ENCODE results near the gene MOB1B. TPM values are rescaled to one million over a fixed set of nuclear protein-coding genes. Genes with fewer than 3 reads are reported as not detected.

MOB1B gene
- total RNA-seq, 1 experiment from 2014 or later, result 33.2 TPM

DNA sequence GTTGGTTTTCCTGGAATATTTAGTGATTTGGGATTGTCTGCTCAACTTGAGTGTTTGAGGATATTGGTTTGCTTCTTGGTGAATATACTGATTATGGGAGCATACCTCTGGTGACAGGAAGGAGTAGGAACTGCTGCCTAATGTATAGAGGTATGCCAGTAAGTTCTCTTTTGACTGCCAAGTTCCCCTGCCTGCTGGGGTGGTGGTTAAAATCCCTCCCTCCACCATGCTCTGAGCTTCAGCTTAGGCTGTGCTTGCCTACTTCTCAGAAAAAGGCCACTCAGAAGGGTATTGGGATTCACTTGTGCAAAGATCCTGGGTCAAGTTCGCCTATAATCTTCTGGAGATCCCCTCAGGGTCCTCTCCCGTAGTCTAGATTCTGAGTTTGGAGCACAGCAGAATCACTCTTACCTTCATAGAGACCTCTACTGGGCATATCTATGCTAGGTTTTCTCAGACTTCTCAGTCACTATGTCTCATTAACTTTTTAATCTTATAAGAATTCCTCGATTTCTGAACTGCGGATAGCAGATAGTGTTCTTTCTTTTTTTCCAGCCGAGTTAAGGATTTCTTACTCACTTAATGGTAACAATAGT lies 46.6 kb downstream of the MOB1B start:
- POLR2A ChIA-PET, result no interaction called here
- Histone ChIP-seq H3K27me3 (ENCODE audit: insufficient read depth, low read length) (no peaks in the 10 kb centered on the region), H3K4me1 (ENCODE audit: control insufficient read depth in 1 of 2, insufficient read depth in 2 of 2, low read length in 2 of 2) (no peaks in the 10 kb centered on the region), H3K4me2 (ENCODE audit: low read length) (no peak overlapping the region), H3K9me3 (ENCODE audit: control insufficient read depth in 1 of 2, insufficient read depth in 1 of 2, low read depth in 1 of 2, low read length in 2 of 2) (no peaks in the 10 kb centered on the region), H3K4me3 (replicated peaks in 1 of 2; ENCODE audit: low read depth in 1 of 2, low read length in 2 of 2) (no peak overlapping the region), H4K20me1 (ENCODE audit: insufficient read depth) (no peaks in the 10 kb centered on the region), H2AFZ (ENCODE audit: low read depth, low read length, poor library complexity, severe bottlenecking) (no peak overlapping the region), H3K79me2 (ENCODE audit: insufficient read depth, low read length) (peaks cover 33% of the 10 kb centered on the region), H3K27ac (ENCODE audit: low read depth, low read length) (no peak overlapping the region), H3K9ac (ENCODE audit: low read length) (no peak overlapping the region), H3K36me3 (ENCODE audit: control insufficient read depth in 1 of 2, insufficient read depth in 2 of 2, low read length in 2 of 2) (no peaks in the 10 kb centered on the region), H3K9me2 (ENCODE audit: insufficient read depth) (no peaks in the 10 kb centered on the region)
- intact Hi-C loops (cut with micrococcal nuclease), result no loop called here
- no peak for DNase-seq (ENCODE audit: low read depth, low spot score)
- RAD21 ChIA-PET (ENCODE audit: low non-redundant PET in 1 of 2, low total read pairs in 2 of 2, uncharacterized antibody in 2 of 2, unreplicated experiment in 2 of 2), result no interaction called here
- BruUV-seq (replicated peaks), result no TSS peak
- TF ChIP-seq SP1 (IDR thresholded peaks at IDR 0.05; ENCODE audit: low read depth) (no peak), RAD21 (IDR thresholded peaks at IDR 0.05; ENCODE audit: low read depth) (peak; percentile 8; the same call in 1 of the 2 replicates)
- TF ChIP-seq, protein P1, sequence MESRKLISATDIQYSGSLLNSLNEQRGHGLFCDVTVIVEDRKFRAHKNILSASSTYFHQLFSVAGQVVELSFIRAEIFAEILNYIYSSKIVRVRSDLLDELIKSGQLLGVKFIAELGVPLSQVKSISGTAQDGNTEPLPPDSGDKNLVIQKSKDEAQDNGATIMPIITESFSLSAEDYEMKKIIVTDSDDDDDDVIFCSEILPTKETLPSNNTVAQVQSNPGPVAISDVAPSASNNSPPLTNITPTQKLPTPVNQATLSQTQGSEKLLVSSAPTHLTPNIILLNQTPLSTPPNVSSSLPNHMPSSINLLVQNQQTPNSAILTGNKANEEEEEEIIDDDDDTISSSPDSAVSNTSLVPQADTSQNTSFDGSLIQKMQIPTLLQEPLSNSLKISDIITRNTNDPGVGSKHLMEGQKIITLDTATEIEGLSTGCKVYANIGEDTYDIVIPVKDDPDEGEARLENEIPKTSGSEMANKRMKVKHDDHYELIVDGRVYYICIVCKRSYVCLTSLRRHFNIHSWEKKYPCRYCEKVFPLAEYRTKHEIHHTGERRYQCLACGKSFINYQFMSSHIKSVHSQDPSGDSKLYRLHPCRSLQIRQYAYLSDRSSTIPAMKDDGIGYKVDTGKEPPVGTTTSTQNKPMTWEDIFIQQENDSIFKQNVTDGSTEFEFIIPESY (IDR thresholded peaks at IDR 0.05; ENCODE audit: extremely low read depth, insufficient replicate concordance, low read length), result no peak
- CTCF ChIA-PET, result no interaction called here
- no peak for ATAC-seq

DNA sequence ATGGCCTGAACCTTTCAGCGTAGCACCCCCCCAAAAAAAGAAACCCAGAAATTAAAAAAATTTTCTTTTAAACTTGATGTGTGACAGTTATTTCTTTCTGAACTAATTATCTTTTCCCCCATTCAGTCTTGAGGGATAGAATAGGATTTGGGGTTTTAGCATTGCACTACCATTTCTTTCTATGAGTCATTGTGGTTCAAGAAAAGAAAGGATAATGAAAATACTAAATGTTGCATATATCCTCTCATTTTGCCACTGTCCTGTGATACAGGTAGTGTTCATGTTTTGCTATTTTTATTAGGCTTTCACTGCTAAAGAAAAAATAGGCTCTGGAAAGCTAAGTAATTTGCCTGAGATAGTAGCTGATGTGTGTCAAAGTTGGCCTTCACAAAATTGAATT lies 51.9 kb downstream of the MOB1B start:
- CTCF ChIA-PET, result no interaction called here
- no peak overlapping the region for H2AFZ ChIP-seq (ENCODE audit: low read depth, low read length, poor library complexity, severe bottlenecking)
- ATAC-seq, result no peak
- no peak overlapping the region for H3K4me2 ChIP-seq (ENCODE audit: low read length)
- RAD21 ChIA-PET (ENCODE audit: low non-redundant PET in 1 of 2, low total read pairs in 2 of 2, uncharacterized antibody in 2 of 2, unreplicated experiment in 2 of 2), result no interaction called here
- H3K79me2 ChIP-seq (ENCODE audit: insufficient read depth, low read length), result peaks cover 22% of the 10 kb centered on the region
- POLR2A ChIA-PET, result interaction anchor here (0.6 kb wide), 1 partner anchor 218 kb away, joined by 3 read pairs; no protein-coding TSS in a partner anchor
- TF ChIP-seq ZFX (IDR thresholded peaks at IDR 0.05), result no peak
- TF ChIP-seq ZNF274 (IDR thresholded peaks at IDR 0.05; ENCODE audit: low read depth, low read length), result no peak
- no peak for TF ChIP-seq SP1 (IDR thresholded peaks at IDR 0.05; ENCODE audit: low read depth)
- no peak for TF ChIP-seq EZH2 (IDR thresholded peaks at IDR 0.05)
- TF ChIP-seq SIN3A (IDR thresholded peaks at IDR 0.05; ENCODE audit: low read depth), result no peak
- TF ChIP-seq, protein P1 (IDR thresholded peaks at IDR 0.05; ENCODE audit: extremely low read depth, insufficient replicate concordance, low read length), result no peak
- no peak for TF ChIP-seq POLR2A (IDR thresholded peaks at IDR 0.05; ENCODE audit: borderline replicate concordance, extremely low read depth, insufficient read depth, insufficient read length)
- TF ChIP-seq CBX3 (IDR thresholded peaks at IDR 0.05; ENCODE audit: low read depth), result no peak
- no peak for TF ChIP-seq EZH2phosphoT487 (IDR thresholded peaks at IDR 0.05; ENCODE audit: borderline replicate concordance)
- TF ChIP-seq, protein P2, sequence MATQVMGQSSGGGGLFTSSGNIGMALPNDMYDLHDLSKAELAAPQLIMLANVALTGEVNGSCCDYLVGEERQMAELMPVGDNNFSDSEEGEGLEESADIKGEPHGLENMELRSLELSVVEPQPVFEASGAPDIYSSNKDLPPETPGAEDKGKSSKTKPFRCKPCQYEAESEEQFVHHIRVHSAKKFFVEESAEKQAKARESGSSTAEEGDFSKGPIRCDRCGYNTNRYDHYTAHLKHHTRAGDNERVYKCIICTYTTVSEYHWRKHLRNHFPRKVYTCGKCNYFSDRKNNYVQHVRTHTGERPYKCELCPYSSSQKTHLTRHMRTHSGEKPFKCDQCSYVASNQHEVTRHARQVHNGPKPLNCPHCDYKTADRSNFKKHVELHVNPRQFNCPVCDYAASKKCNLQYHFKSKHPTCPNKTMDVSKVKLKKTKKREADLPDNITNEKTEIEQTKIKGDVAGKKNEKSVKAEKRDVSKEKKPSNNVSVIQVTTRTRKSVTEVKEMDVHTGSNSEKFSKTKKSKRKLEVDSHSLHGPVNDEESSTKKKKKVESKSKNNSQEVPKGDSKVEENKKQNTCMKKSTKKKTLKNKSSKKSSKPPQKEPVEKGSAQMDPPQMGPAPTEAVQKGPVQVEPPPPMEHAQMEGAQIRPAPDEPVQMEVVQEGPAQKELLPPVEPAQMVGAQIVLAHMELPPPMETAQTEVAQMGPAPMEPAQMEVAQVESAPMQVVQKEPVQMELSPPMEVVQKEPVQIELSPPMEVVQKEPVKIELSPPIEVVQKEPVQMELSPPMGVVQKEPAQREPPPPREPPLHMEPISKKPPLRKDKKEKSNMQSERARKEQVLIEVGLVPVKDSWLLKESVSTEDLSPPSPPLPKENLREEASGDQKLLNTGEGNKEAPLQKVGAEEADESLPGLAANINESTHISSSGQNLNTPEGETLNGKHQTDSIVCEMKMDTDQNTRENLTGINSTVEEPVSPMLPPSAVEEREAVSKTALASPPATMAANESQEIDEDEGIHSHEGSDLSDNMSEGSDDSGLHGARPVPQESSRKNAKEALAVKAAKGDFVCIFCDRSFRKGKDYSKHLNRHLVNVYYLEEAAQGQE (IDR thresholded peaks at IDR 0.05; ENCODE audit: low read depth), result no peak
- no peak for TF ChIP-seq TCF7L2 (IDR thresholded peaks at IDR 0.05; ENCODE audit: borderline replicate concordance, extremely low read depth, insufficient read depth, insufficient read length)
- H3K36me3 ChIP-seq (ENCODE audit: control insufficient read depth in 1 of 2, insufficient read depth in 2 of 2, low read length in 2 of 2), result no peaks in the 10 kb centered on the region
- H3K4me3 ChIP-seq (replicated peaks in 1 of 2; ENCODE audit: low read depth in 1 of 2, low read length in 2 of 2), result no peak overlapping the region
- no peaks in the 10 kb centered on the region for H3K27me3 ChIP-seq (ENCODE audit: insufficient read depth, low read length)
- no peak overlapping the region for H3K9ac ChIP-seq (ENCODE audit: low read length)
- H3K9me2 ChIP-seq (ENCODE audit: insufficient read depth), result no peaks in the 10 kb centered on the region
- no peak overlapping the region for H3K27ac ChIP-seq (ENCODE audit: low read depth, low read length)
- DNase-seq (ENCODE audit: low read depth, low spot score), result no peak
- no peaks in the 10 kb centered on the region for H4K20me1 ChIP-seq (ENCODE audit: insufficient read depth)
- H3K4me1 ChIP-seq (ENCODE audit: control insufficient read depth in 1 of 2, insufficient read depth in 2 of 2, low read length in 2 of 2), result no peaks in the 10 kb centered on the region
- H3K9me3 ChIP-seq (ENCODE audit: control insufficient read depth in 1 of 2, insufficient read depth in 1 of 2, low read depth in 1 of 2, low read length in 2 of 2), result no peaks in the 10 kb centered on the region
- BruUV-seq (replicated peaks), result no TSS peak
- intact Hi-C loops (cut with micrococcal nuclease), result no loop called here

All from HCT116 (cell line).